ENCODE results near the gene PCYT1A.

- no peak for TF ChIP-seq EZH2 (IDR thresholded peaks at IDR 0.05; ENCODE audit: insufficient read depth, poor library complexity, severe bottlenecking)
- no peak for TF ChIP-seq EZH2phosphoT487 (IDR thresholded peaks at IDR 0.05; ENCODE audit: insufficient read depth, low read depth)
Observed at GRCh38 chr3:196314597-196314996, 27.1 kb upstream of the PCYT1A start.

All from GM23248 (cell line).